GM12892 (cell line): ENCODE measurements around the gene TRPC4AP.

Experiments
- POLR2A ChIP-seq: IDR thresholded peaks from 2 replicates; pipeline ENCODE4 v1.6.1; 2011; ENCODE audit warnings: low read depth, low read length, control low read depth
- POLR2AphosphoS5 ChIP-seq: IDR thresholded peaks from 2 replicates; pipeline ENCODE4 v1.6.1; 2011; ENCODE audit warnings: low read depth, low read length, control low read depth

DNA sequence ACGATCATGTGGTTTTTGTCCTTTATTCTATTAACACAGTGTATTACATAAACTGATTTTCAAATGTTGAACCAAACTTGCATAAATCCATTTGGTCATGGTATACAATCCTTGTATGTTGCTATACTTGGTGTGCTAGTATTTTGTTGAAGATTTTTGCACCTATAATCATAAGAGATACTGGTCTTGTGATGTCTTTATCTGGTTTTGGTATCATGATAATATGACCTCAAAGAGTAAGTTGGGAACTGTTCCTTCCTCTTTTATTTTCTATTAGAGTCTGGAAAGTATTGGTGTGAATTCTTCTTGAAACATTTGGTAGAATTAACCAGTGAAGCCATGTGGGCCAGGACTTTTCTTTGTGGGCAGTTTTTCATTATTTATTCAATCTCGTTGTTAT, 65.3 kb downstream of the TRPC4AP start:
- TF ChIP-seq POLR2A (no peak), POLR2AphosphoS5 (no peak)
